ENCODE measurements around the gene NSD1.

The NSD1 gene

DNA sequence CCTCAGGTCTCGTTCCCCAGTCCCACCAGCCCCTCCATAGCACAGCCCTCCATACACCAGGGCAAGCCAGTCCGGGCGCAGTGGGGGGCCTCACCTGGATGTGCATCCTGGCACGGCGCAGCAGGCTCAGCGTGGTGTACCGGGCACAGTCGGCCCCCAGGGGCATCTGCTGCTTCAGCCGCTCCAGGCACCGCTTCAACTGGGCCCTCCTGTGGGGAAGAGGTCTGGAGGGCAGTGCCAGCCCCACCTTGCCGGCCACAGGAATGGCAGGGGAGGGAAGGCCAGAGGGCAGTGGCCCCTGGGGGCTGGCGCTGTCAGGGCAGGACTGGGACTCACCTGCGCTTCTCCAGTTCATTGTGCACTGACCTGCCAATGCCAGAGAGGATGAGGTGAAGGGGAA is 176.8 kb downstream of the NSD1 start:
- no peak for DNase-seq

DNA sequence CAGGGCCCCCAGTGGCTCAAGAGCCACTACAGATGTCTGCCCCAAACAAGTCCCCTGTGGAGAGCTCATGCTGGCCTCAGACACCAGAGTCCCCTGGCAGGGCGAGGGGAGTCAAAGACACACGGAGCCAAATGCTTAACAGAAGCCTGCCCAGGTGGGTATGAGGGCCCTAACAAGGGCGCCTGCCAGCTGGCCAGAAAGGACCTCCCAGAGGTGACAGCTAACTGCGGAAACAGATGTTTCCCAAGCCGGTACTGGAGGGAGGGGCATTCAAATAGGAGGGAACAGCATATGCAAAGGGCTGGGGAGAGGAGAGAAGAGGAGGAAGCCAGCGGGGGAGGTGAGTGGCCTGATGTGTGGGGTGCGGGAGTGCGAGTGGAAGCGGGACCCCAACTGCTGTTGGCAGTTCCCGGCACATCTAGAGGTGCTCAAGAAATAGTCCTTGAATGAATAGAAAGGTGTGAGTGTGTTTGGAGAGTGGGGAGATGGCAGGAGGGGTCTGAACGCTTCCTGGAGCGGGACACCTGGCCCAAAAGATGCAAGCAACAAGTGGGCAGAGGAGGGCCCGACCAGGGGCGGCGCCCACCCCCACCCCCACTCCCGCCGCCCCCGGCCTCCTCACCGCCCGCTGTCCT is 177.3 kb downstream of the NSD1 start:
- no peak for DNase-seq

DNA sequence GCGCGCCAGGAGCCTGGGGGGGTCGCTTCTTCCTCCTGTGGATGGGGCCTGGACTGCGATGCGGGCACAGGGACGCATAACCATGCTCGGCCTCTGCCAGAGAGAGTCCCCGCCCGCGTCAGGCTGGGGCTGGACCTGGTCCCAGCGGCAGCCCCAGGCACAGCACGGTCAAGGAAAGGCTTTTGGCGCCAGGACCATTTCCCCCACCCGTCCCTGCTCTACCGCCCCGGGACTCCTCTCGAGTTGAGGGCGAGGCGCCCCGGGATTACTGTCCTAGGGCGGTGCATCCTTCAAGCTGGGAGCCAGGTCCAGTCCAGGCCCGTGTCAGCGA is 177.8 kb downstream of the NSD1 start:
- no peak for DNase-seq

DNA sequence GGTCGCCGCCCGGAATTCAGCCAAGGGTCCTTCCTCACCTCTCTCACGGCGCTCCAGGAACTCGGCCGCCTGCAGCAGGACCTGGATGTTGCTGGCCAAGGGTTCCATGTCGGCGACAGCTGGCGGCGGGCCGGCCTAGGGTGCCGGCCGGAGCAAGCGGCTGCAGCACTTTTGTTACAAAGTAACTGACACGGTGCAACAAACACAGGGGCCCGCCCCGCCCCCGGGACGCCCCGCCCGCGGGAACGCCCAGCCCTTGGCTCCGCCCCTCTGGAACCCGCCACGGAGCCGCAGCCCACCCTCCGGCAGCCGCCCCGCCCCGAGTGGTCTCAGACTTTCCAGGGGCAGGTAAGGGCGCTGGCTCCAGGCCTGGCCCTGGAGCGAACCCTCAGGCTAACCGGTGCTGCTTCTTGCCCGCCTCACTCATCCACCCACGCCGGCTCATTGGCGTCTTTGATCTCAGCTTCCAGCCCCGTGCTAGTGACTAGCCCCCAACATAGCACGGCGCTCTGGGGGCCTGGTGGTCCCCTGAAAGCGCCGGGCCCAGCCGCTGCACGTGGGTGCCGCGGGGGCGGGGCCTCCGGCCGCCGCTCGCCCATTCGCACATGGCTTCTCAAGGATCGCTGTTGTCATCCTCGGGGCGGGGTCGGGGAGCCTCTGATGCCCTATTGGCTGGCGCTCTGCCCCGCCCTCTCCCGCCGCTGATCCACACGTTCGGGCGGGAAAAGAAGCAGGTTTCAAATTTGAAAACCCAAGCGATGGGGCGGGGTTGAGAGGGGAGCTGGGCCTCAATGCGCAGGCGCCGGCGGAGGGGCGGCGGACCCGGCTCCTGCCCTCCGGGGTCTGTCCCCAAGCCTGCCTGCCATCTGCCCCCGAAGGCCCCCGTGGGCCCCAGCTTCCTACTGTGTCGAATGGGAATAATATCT is 178.4 kb downstream of the NSD1 start, which contains the start of gene MXD3:
Gene MXD3 (minus strand): TSS at position 176 of the 926 bp plus-strand sequence. CDS start 68 bp downstream, at position 108.
- peak; percentile 87 for DNase-seq

DNA sequence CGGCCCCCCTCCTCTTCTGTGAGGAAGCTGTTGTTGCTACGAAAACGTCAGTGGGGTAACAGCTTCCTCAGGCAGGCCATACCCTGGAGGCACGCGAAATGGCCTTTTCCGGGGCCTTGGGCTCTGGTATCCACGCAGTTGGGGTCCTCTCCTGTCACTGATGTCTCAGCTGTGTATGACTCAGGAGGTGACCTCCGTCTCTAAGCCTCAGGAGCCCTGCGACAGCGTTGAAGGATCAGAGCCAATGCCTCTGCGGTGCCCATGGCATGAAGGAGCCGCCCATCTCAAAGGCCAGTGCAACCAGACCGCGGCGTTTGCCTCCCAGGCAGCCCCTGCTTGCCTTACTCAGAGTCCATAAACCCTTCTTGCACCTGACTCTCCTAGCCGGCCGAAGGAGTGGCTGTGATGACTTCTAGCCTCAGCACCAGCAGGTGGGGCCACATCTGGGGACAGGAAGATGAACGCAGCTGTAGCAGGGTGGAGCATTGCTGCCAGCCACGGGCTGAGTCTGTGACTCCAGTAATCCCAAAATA is 179.1 kb downstream of the NSD1 start:
- no peak for DNase-seq

DNA sequence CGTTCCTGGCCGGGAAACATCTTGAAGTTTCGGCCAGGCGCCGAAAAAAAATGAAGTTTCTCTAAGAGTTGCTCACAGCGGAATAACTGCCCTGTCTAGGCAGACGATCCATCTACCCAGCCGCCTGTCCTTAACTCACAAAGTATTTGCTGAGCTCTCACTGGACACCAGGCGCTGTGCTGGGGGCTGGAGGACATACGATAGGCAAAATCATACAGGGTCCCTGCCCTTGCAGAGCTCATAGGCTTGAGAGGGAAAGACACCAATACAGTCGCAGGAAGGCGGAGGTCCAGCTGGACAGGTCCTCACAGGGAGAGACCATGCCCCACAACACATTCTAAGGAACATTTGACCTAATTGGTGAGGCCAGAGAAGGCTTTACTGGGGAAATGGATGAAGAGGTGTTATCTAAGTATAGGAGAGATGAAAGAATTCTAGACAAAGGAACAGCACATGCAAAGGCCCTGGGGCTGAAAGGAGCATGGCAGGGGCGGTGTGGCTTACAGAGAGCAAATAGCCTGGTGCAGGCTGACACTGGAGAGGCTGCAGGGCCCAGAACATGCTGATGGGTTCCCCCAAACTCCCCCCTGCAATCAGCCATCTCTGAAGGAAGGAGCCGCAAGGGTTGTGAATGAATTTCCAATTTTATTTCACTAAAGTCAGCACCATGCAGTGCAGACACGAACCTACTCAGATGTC is 180.1 kb downstream of the NSD1 start:
- no peak for DNase-seq

DNA sequence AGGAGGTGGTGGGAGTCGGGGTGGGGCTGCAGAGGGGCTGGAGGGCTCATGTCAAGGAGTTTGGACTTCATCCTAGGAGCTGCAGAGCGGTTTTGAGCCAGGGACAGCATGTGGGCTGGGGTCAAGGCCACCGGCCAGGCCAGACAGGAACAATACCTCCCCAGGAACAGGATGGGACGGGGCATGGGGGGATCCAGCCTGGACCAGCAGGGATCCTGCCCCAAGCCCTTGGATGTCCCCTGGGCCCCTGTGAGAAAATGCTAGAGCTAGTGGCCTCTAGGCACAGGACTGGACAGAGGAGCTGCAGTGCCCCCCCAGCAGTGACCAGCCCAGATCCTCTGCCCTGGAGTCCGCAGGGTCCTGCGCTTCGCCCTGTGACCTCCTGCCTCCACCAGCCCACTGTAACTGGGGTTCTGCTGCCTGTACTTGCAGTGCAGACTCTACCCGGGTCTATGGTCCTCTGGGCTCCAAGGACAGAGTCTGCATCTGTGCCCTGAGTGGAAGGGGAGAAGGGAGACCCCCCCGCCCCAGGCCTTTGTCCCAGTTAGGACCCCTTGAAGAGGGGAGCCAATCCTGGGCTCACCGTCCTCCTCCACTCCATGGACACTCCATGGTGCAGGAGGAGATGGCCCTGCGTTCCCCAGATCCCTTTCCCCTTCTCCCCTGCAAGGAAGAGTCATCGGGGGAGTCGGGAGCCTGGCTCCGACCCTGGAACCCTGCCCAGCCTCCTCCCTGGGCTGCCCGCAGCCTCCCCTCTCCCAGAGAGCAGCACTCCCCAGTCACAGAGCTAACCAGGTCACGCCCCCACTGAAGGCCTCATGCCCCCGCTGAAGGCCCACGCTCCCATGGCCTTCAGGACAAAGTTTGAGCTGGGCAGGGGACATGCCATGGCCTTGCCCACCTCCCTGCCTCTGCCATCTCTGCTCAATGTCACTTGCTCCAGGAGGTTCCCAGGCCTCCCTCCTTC is 181.1 kb downstream of the NSD1 start:
- DNase-seq: no peak

DNA sequence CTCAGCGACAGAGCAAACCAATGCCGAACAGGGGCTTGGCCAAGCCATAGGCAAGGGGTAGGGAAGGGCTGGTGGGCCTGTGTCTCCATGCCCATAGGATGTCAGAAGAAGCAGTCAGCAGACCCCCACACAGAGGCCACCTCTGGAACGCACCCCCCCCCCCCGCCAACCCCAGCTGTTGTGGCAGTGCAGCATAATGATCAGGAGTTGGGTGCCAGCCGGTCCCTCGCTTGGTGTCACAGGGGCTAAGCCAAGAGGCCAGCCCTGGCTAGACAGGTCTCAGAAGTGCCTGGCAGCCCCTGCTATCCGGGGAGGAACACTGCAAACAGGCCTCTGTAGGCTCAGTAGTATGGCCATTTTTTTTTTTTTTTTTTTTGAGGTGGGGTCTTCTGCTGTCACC is 181.8 kb downstream of the NSD1 start:
- no peak for DNase-seq

DNA sequence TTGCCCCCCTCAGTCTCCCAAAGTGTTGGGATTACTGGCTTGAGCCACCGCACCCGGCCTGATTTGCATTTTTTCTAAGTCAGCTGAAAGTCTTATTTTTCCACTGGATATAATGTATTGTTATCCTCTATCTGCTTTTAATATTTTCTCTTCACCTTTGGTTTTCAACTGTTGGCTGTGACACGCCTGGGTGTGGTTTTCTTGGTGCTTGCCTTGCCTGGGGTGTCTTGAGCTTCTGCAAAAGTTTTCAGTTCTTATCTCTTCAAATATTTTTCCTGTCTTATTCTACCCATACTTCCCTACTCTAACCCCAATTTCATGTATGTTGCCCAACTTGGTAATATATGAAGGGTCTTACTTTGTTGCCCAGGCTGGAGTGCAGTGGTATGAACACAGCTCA is 182.4 kb downstream of the NSD1 start:
- no peak for DNase-seq

DNA sequence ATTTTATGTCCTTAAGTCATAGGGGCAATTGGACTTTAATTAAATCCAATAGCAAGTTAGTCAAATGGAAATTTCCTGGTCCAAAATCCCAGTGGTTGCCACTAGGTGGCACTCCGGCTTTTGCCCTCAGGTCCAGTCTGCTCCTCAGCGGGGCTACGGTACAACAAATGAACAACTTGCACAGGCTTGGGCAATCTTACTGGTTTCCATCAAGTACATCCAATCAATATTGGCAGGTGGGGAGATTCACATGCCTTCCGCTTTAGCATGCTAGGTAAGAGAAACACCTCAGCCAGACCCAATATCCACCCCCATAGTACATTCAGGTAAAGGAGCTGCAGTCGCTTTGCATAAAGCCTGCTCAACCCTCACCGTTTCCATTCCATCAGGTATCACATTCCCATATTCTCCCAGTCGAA is 184.4 kb downstream of the NSD1 start:
- DNase-seq: peak; percentile 59

DNA sequence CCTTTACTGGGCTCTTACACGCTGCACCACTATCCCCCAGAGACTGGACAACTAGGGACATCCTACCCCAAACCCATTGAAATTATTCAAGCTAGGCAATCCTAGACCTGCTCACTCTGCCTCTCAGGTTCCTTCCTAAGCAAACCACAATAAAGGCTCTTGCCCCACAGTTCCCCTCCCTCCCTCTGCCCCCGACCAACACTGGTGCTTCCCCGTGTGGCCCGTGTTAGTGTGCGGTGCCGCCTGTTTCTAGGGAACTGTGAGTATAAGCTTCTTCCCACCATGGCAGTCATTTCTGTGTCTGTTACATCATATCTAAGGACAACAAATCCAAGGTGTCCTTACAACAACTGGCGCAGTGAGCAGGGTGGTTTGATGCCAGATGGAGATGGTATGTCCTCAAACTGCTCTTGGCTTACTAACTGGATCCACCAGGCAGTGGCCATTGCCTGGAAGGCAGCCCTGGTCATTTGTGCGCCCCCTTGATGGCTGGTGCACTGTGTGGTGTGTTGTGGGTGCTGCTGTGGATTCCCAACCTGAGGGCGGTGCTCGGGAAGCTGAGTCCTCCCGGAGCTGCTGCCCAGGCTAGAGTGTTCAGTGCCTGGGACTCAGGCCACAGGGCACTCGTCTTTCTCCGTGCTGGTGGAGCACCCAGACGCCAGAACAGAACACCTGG is 186.5 kb downstream of the NSD1 start:
- no peak for DNase-seq

DNA sequence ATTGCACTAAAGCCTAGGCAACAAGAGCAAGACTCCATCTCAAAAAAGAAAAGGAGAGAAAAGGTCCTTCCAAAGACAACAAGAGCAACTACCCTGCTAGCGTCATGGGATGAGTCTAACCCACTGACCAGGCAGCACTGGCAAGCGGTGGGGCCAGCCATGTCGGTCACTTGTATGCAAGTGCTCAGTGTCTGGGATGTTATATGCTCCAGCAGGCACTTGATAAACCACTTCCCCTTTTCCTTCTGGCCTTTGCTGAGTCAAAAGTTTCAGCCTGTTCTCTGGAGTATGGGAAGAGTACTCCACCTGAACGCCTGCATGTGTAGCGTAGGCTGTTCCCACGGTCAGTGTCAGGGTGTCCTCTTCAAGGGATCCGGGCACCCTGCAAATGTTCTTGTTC is 187.3 kb downstream of the NSD1 start:
- no peak for DNase-seq

DNA sequence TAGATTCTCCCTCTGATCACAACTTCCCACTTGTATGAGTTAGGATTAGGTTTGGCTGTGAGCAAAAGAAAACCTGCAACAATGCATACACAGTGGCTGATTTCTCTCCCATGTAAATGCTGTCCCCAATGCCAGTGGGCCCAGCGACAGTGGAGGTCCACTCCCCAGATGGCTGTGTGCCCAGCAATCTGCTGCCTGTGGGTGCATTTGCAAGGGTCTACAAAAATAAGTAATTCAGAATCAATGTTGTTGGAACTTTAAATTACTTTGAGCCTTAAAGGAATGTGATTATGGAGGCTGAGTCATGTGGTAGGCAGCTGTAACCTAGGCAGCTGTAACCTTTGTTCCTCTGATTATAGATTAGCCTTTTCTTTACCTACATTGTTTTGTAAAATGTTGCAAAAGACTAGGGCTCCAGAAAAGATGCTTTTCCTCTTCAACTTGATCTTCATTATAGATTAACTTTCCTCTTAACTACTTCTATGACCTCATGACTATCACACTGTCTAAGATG is 192.4 kb downstream of the NSD1 start:
- no peak for DNase-seq

DNA sequence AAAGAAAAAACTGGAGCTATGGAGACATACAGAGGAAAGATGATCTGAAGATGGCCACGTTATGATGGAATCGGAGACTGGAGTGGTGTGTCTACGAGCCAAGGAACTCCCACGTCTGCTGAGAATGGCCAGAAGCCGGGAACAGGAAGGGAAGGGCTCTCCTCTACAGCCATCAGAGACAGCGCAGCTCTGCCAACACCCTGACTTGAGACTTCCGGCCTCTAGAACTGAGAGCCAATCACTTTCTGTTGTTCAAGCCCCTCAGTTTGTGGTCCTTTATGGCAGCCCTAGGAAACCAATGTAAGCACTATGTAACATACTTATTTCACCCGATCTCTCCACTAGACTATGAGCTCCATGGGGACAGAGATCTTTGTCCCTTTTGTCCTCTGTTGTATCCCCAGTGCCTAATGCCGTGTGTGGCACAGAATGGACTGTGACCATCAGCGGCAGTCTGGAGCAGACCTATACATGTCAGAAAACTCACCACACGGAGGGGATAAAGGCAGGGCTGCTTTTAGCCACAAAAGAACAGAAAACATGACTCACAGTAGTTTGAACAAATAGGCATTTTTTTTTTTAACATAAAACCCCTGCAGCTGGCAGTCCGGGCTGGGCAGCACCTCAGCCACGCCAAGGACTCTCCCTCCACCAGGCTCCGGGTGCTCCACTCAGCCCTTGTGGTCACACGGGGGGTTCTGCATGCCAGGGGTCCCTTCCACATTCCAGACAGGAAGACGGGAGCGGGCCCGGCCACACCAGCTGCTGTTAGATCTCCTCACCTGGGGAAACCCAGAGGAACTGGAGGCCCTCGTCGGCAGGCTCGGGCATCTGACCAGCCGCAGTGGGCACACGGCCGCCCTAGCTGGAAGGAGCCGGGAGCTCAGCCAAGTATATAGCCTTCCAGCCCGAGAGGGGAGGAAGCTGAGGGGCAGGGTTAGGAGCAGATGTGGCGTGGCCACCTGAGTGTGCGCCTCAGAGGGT is 194.3 kb downstream of the NSD1 start:
- DNase-seq: no peak

DNA sequence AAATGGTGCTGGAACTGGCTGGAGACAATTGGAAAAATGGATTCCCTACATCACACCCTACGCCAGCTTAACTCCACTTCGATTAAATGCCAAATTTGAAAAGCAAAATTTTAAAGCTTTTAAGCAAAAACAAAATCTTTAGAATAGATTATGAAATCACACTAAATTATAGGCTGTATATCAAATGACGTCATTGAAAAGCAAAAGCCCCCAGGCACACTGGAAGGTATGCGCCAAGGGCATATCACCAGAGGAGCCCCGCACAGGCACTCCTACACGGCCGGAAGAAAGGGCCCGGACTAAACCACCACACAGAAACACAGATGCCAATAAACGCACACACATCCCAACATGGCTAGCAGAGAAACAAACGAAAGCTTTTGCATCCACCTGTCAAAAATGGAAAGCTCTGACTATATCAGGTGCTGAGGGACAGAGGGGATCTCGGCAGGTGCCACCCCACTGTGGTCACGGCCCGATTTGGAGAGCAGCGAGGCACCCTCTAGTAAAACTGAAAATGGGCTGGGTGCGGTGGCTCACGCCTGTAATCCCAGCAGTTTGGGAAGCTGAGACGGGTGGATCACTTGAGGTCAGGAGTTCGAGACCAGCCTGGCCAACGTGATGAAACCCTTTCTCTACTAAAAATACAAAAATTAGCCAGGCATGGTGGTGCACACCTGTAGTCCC is 195.1 kb downstream of the NSD1 start:
- no peak for DNase-seq

DNA sequence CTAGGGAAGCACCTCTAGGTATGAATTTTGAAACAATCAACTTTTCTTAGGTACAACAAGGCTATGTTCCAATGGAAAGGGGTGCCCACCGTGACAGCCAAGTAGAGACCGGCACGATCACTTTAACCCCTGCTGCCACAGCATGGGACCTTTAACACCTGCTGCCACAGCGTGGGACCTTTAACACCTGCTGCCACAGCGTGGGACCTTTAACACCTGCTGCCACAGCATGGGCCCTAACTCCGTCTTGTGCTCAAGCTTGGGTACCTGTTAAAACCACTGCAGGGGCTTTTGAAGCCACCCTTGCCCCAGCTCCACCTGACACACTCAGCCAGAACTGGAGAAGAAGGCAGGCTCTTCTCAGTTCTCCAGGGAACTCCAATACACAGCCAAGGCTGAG is 196.3 kb downstream of the NSD1 start:
- no peak for DNase-seq

DNA sequence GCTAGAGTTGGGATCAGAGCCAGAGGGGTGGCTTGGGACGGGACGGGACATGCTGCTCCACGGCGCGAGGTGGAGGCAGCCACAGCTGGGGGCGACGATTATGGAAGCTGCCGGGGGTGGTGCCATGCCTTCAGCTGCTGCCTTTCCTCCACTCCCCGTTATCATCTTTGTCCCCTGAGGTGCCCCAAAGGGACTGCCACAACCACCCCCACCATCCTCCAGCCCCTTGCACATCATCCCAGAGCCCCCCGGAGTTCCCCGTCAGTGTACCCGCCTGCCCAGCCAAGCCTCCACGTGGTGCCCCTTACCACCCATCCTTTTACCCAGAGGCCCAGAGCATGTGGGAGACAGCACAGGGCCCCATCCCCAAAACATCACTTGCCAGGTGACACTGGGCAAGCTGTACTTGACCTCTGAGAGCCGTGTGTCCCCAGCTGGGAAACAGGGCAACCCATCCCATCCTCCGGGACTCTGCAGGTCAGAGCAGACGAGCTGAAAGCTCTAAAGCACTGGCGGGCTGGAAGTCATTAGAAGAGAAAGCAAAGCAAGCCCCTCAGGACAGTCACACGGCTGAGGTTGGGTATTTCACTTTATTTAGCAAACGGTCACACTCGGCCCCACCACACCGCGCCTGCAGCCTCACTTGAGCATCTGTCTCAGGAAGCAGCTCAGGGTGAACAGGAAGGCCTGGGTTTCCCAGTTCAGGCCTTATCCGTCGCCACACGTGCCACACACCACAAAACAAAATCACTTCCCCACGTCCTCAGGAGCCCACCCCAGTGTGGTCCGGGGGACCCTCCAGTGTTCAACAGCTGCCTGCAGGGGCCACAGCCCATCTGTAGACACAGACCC is 197.6 kb downstream of the NSD1 start:
- no peak for DNase-seq
